Measurements from ENCODE around the gene STH.
A peak's percentile ranks its signal among the peaks of the same experiment; 100 is the strongest.
"Not testable (repeated sequence)": the region's sequence is repeated elsewhere in the genome, so short reads cannot be mapped to it uniquely, and the experiment has no call there.

The STH gene

DNA sequence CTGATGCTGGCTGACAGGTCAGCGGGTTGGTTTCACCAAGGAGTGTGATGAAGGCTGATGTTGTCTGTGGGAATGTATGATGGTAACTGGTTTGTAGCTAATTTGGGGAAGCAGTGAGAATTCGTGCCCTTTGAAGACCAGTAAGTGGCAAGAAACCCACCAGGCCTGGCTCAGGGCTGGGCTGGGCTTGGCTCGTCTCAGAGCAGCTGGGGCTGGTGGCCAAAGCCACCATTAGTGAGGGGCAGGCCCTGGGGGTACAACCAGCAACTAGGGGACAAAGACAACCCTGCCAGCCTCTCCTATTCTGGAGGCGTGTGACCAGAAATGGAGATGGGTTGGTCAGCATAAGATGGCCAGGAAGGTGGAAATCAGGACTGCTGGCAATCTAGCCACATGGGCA, 13.0 kb upstream of the STH start:
- no peak for DNase-seq

DNA sequence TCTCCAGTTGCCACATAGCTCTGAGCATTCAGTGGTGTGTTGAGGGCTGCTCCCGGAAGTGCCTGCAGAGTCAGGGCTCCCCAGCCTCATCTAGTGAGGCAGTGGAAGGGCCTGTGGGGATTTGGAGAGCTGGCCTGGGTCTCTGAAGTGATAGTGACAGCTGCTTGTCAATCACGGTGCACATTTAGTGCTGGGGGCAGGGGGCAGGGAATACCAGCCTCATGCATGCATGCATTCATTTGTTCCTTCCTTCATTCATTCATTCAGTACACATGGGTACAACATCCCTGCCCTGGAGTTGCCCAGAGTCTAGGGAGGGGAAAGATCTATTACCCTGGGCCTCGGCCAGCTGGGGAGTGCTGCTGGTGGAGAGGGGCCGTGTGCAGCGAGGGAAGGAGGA, 11.3 kb upstream of the STH start:
- no peak for DNase-seq

DNA sequence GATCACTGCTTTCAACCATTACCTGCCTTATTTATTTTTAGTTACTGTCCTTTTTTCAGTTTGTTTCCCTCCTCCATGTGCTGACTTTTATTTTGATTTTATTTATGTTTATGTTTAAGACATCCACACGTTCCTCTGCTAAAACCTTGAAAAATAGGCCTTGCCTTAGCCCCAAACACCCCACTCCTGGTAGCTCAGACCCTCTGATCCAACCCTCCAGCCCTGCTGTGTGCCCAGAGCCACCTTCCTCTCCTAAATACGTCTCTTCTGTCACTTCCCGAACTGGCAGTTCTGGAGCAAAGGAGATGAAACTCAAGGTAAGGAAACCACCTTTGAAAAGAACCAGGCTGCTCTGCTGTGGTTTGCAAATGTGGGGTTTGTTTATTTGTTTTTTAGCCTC, 9.3 kb upstream of the STH start:
- no peak for DNase-seq

DNA sequence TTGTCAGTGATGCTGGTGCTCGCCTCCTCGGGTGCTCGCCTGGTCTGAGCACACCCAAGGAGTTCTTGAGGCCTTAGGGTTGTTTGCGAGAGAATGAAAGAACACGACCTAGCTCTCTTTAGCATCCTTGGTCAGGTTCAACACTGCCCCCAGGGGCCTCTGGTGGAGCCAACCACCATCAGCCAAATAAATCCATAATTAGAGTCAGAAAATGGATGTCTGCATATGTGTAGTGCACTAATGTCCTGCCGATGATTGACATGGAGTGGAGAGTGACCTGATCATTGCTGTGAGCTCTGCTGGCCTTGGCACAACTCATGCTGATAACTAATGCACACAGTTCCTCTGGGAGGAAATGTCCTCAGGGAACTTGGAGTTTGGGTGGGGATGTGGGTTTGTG, 8.2 kb upstream of the STH start:
- no peak for DNase-seq

DNA sequence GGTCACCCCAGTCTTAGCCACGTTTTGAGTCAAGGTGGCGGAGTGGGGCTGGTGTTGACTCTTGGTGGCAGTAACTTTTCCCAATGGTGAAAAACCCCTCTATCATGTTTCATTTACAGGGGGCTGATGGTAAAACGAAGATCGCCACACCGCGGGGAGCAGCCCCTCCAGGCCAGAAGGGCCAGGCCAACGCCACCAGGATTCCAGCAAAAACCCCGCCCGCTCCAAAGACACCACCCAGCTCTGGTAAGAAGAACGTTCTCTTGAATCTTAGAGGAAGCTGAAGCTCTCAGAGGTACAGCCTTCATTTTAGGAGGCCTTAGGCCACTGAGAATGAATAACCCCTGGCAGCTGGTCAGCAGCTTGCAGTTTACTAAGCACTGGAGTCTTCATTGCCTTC, 7.7 kb upstream of the STH start:
- no peak for DNase-seq

DNA sequence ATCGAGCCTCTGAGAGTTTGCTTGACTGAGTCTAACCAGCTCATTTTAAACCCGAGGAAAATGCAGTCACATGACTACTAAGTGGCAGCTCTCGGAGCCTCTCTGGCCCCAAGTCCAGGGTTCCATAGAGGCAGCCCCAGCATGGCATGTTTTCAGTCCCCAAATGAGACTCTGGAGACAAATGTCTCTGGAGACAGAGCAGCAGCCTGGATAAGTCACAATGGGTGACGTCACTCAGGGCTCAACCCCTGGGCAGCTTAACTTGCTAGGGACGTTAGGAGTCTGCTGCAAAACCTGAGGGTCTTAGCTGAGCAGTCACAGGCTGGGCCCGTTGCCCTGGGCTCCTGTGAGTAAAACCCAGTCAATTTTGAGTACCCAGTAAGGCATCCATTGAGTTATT, 6.9 kb upstream of the STH start:
- no peak for DNase-seq

DNA sequence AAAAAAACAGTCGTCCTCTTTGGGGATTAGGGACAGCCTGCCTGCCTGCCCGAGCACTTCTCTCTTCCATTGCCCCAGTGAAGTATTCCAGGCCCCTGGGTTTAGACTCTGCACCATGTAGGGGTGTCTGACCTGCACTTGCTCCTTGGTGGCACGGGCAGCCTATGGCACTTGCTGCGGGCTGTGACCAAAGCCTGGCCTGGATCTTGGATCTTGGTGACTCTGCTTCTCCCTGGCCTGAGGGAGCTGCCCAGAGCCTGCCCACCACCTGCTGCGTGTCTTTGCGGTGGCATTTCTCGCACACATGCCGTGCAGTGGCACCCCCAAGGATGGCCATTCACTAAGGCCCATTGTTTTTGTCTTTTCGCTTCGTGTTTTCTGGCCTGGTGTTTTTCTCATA, 6.1 kb upstream of the STH start:
- DNase-seq = no peak

DNA sequence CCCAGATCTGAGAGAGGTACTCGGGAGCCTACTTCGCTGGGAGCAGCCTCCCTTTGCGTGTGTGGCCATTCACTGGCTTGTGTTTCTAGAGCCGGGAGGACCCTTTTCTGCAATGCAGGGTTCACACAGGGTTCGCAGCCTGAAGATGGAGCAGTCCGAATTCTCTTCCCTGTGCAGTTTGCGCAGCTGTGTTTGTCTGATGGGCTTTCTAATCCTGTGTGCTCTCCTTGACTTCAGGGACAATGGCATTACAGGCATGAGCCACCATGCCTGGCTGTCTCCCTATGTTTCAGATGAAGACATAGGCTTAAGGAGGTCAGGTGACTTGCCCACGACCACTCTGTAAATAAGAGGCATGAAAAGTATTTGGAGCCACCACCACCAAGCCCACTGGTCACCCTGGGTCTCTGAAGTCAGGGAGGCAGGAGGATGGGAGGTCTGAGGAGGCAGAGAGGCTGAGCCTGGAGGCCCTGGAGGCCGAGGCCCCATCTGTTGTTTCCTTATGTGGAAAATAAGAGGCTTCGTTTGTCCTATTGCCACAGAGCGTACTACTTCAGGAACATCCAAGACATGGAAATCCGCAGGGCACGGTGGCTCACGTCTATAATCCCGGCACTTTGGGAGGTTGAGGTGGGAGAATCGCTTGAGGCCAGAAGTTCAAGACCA, 5.0 kb upstream of the STH start:
- no peak for DNase-seq

DNA sequence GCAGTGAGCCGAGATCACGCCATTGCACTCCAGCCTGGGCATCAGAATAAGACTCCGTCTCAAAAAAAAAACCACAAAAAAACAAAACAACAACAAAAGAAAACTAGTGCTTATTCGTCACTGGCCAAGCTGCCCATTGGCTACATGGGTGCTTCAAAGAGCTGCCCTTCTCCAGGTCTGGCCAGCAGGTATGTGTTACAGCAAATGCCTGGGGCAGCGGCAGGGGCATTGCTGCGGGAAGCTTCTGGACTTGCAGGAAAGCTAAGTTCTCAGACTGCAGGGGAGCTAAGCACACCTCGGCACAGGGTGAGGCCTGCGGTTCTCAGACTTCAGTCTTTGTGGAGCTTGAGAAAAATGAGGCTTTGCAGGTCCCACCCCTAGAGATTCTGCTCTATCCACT, 4.1 kb upstream of the STH start:
- no peak for DNase-seq

DNA sequence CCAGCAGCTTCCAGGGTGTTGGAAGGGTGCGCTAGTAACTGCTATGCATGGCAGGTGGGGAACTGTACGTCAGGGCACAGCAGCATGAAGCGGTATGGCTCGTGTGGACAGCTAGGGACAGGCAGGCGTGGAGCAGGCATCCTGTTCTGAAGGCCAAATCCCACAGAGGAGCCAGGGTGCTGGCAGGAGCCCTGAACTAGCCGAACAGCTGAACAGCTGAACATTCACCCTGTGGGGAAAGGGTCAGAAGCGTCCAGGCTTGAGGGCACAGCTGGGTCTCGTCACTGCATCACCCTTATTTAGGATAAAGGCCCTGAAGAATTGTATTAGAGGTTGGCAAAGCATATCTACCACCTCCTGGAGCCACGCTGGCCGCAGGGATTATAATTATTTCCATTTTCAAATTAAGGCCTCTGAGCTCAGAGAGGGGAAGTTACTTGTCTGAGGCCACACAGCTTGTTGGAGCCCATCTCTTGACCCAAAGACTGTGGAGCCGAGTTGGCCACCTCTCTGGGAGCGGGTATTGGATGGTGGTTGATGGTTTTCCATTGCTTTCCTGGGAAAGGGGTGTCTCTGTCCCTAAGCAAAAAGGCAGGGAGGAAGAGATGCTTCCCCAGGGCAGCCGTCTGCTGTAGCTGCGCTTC, 3.3 kb upstream of the STH start:
- no peak for DNase-seq

DNA sequence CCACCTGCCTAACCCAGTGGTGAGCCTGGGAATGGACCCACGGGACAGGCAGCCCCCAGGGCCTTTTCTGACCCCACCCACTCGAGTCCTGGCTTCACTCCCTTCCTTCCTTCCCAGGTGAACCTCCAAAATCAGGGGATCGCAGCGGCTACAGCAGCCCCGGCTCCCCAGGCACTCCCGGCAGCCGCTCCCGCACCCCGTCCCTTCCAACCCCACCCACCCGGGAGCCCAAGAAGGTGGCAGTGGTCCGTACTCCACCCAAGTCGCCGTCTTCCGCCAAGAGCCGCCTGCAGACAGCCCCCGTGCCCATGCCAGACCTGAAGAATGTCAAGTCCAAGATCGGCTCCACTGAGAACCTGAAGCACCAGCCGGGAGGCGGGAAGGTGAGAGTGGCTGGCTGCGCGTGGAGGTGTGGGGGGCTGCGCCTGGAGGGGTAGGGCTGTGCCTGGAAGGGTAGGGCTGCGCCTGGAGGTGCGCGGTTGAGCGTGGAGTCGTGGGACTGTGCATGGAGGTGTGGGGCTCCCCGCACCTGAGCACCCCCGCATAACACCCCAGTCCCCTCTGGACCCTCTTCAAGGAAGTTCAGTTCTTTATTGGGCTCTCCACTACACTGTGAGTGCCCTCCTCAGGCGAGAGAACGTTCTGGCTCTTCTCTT, 2.6 kb upstream of the STH start:
- DNase-seq = no peak

DNA sequence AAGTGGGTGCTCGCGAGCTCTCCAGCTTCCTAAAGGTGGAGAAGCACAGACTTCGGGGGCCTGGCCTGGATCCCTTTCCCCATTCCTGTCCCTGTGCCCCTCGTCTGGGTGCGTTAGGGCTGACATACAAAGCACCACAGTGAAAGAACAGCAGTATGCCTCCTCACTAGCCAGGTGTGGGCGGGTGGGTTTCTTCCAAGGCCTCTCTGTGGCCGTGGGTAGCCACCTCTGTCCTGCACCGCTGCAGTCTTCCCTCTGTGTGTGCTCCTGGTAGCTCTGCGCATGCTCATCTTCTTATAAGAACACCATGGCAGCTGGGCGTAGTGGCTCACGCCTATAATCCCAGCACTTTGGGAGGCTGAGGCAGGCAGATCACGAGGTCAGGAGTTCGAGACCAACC, 1.9 kb upstream of the STH start:
- DNase-seq = no peak

DNA sequence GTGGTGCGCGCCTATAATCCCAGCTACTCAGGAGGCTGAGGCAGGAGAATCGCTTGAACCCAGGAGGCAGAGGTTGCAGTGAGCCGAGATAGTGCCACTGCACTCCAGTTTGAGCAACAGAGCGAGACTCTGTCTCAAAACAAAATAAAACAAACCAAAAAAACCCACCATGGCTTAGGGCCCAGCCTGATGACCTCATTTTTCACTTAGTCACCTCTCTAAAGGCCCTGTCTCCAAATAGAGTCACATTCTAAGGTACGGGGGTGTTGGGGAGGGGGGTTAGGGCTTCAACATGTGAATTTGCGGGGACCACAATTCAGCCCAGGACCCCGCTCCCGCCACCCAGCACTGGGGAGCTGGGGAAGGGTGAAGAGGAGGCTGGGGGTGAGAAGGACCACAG, 1.4 kb upstream of the STH start:
- DNase-seq = no peak

DNA sequence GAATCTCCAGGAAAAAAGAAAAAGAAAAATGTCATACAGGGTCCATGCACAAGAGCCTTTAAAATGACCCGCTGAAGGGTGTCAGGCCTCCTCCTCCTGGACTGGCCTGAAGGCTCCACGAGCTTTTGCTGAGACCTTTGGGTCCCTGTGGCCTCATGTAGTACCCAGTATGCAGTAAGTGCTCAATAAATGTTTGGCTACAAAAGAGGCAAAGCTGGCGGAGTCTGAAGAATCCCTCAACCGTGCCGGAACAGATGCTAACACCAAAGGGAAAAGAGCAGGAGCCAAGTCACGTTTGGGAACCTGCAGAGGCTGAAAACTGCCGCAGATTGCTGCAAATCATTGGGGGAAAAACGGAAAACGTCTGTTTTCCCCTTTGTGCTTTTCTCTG, 845 bp downstream of the STH start:
- peak in 1 of 2 experiments; percentile 20 for DNase-seq

DNA sequence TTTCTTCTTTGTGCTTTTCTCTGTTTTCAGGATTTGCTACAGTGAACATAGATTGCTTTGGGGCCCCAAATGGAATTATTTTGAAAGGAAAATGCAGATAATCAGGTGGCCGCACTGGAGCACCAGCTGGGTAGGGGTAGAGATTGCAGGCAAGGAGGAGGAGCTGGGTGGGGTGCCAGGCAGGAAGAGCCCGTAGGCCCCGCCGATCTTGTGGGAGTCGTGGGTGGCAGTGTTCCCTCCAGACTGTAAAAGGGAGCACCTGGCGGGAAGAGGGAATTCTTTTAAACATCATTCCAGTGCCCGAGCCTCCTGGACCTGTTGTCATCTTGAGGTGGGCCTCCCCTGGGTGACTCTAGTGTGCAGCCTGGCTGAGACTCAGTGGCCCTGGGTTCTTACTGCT, 1.2 kb downstream of the STH start:
- DNase-seq = no peak

DNA sequence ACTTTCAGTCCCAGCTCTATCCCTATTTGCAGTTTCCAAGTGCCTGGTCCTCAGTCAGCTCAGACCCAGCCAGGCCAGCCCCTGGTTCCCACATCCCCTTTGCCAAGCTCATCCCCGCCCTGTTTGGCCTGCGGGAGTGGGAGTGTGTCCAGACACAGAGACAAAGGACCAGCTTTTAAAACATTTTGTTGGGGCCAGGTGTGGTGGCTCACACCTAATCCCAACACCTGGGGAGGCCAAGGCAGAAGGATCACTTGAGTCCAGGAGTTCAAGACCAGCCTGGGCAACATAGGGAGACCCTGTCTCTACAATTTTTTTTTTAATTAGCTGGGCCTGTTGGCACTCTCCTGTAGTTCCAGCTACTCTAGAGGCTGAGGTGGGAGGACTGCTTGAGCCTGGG, 1.7 kb downstream of the STH start:
- DNase-seq = no peak

DNA sequence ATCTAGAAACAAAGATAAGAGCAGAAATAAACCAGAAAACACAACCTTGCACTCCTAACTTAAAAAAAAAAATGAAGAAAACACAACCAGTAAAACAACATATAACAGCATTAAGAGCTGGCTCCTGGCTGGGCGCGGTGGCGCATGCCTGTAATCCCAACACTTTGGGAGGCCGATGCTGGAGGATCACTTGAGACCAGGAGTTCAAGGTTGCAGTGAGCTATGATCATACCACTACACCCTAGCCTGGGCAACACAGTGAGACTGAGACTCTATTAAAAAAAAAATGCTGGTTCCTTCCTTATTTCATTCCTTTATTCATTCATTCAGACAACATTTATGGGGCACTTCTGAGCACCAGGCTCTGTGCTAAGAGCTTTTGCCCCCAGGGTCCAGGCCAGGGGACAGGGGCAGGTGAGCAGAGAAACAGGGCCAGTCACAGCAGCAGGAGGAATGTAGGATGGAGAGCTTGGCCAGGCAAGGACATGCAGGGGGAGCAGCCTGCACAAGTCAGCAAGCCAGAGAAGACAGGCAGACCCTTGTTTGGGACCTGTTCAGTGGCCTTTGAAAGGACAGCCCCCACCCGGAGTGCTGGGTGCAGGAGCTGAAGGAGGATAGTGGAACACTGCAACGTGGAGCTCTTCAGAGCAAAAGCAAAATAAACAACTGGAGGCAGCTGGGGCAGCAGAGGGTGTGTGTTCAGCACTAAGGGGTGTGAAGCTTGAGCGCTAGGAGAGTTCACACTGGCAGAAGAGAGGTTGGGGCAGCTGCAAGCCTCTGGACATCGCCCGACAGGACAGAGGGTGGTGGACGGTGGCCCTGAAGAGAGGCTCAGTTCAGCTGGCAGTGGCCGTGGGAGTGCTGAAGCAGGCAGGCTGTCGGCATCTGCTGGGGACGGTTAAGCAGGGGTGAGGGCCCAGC, 2.6 kb downstream of the STH start:
- no peak for DNase-seq

DNA sequence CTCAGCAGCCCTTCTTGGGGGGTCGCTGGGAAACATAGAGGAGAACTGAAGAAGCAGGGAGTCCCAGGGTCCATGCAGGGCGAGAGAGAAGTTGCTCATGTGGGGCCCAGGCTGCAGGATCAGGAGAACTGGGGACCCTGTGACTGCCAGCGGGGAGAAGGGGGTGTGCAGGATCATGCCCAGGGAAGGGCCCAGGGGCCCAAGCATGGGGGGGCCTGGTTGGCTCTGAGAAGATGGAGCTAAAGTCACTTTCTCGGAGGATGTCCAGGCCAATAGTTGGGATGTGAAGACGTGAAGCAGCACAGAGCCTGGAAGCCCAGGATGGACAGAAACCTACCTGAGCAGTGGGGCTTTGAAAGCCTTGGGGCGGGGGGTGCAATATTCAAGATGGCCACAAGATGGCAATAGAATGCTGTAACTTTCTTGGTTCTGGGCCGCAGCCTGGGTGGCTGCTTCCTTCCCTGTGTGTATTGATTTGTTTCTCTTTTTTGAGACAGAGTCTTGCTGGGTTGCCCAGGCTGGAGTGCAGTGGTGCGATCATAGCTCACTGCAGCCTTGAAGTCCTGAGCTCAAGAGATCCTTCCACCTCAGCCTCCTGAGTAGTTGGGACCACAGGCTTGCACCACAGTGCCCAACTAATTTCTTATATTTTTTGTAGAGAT, 3.4 kb downstream of the STH start:
- peak; percentile 16 to 74 for DNase-seq

DNA sequence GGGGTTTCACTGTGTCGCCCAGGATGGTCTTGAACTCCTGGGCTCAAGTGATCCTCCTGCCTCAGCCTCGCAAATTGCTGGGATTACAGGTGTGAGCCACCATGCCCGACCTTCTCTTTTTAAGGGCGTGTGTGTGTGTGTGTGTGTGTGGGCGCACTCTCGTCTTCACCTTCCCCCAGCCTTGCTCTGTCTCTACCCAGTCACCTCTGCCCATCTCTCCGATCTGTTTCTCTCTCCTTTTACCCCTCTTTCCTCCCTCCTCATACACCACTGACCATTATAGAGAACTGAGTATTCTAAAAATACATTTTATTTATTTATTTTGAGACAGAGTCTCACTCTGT, 3.9 kb downstream of the STH start:
- no peak for DNase-seq

DNA sequence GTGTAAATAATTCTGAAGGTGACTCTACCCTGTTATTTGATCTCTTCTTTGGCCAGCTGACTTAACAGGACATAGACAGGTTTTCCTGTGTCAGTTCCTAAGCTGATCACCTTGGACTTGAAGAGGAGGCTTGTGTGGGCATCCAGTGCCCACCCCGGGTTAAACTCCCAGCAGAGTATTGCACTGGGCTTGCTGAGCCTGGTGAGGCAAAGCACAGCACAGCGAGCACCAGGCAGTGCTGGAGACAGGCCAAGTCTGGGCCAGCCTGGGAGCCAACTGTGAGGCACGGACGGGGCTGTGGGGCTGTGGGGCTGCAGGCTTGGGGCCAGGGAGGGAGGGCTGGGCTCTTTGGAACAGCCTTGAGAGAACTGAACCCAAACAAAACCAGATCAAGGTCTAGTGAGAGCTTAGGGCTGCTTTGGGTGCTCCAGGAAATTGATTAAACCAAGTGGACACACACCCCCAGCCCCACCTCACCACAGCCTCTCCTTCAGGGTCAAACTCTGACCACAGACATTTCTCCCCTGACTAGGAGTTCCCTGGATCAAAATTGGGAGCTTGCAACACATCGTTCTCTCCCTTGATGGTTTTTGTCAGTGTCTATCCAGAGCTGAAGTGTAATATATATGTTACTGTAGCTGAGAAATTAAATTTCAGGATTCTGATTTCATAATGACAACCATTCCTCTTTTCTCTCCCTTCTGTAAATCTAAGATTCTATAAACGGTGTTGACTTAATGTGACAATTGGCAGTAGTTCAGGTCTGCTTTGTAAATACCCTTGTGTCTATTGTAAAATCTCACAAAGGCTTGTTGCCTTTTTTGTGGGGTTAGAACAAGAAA, 5.1 kb downstream of the STH start:
- peak; percentile 10 to 90 for DNase-seq

DNA sequence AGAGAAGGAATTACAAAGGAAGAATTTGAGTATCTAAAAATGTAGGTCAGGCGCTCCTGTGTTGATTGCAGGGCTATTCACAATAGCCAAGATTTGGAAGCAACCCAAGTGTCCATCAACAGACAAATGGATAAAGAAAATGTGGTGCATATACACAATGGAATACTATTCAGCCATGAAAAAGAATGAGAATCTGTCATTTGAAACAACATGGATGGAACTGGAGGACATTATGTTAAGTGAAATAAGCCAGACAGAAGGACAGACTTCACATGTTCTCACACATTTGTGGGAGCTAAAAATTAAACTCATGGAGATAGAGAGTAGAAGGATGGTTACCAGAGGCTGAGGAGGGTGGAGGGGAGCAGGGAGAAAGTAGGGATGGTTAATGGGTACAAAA, 7.0 kb downstream of the STH start:
- DNase-seq = not testable (repeated sequence)

DNA sequence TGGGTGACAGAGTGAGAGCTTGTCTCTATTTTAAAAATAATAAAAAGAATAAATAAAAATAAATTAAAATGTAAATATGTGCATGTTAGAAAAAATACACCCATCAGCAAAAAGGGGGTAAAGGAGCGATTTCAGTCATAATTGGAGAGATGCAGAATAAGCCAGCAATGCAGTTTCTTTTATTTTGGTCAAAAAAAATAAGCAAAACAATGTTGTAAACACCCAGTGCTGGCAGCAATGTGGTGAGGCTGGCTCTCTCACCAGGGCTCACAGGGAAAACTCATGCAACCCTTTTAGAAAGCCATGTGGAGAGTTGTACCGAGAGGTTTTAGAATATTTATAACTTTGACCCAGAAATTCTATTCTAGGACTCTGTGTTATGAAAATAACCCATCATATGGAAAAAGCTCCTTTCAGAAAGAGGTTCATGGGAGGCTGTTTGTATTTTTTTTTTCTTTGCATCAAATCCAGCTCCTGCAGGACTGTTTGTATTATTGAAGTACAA, 8.5 kb downstream of the STH start:
- DNase-seq = no peak

Measured in NCI-H446 (cell line).